ENCODE measurements around the gene SUPT3H.

SUPT3H gene

DNA sequence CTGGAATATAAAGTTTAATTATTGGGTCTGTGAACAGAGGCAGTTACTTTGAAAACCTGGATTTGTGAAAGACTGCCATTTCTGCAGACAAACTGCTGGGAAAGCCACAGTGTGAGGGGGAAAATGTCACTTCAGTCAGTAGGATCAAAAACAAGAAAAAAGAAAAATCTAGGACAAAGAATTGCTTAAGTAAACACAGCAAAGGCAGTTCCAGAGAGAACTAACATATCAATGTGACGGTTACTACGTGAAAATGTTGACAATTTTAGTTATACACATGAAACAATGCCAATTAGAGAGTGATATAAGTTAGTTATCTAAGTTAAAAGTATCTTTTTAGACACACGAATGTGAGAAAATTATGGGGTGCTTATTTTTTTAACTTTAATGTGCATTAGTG is 320.0 kb downstream of the SUPT3H start:
- Histone ChIP-seq H3K27me3 (no peaks in the 10 kb centered on the region), H3K36me3 (no peaks in the 10 kb centered on the region), H3K4me3 (no peak overlapping the region), H3K9me3 (peaks cover 0 to 13% (median 0%) of the 10 kb centered on the region in 3 donors), H3K27ac (no peak overlapping the region), H3K4me1 (no peaks in the 10 kb centered on the region)
- no peak for DNase-seq
- TF ChIP-seq, protein P1, sequence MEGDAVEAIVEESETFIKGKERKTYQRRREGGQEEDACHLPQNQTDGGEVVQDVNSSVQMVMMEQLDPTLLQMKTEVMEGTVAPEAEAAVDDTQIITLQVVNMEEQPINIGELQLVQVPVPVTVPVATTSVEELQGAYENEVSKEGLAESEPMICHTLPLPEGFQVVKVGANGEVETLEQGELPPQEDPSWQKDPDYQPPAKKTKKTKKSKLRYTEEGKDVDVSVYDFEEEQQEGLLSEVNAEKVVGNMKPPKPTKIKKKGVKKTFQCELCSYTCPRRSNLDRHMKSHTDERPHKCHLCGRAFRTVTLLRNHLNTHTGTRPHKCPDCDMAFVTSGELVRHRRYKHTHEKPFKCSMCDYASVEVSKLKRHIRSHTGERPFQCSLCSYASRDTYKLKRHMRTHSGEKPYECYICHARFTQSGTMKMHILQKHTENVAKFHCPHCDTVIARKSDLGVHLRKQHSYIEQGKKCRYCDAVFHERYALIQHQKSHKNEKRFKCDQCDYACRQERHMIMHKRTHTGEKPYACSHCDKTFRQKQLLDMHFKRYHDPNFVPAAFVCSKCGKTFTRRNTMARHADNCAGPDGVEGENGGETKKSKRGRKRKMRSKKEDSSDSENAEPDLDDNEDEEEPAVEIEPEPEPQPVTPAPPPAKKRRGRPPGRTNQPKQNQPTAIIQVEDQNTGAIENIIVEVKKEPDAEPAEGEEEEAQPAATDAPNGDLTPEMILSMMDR (IDR thresholded peaks at IDR 0.05) = no peak
- intact Hi-C loops (cut with DNase I; ENCODE audit: low total_unique reads) = no loop called here

DNA sequence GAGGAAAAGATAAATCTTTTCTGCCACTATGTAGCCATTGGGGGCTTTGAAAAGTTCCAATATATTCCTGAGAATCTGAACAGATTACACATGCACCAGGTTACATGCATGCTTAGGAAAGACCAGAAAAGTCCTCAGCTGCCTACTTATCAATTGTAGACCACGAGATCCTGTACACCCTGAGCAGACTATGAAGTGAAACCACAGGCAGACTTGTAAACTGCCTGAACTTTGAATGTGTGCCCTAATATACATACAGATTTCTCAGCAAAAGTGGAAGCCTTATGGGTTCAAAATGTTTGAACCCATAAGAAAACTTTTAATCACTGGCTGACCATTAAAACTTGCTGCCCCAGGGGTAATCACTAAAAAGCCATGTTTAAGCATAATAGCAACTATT is 323.1 kb downstream of the SUPT3H start:
- H3K4me1 ChIP-seq = no peaks in the 10 kb centered on the region
- no peaks in the 10 kb centered on the region for H3K27me3 ChIP-seq
- TF ChIP-seq, protein P1 (IDR thresholded peaks at IDR 0.05) = no peak
- intact Hi-C loops (cut with DNase I; ENCODE audit: low total_unique reads) = no loop called here
- H3K4me3 ChIP-seq = no peak overlapping the region
- H3K9me3 ChIP-seq = no peaks in the 10 kb centered on the region
- no peak overlapping the region for H3K27ac ChIP-seq
- H3K36me3 ChIP-seq = no peaks in the 10 kb centered on the region
- no peak for DNase-seq

DNA sequence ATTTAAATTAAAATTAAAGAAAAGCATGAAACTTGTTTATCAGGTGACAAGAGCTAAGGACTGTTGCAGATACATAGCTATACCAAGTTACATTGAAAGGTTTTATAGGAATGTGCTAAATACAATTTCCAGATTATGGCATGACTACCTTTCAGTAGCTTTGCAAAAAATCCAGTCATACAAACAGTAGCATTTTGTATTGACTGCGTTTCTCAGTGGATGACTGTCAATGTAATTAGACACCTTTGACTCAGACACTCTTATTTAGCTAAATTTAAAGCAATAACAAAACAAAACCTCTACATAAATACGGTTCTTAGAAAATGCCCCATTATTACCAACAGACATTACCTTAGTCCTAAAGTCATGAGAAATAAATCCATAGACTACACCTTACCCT is 325.4 kb downstream of the SUPT3H start:
- Histone ChIP-seq H3K27ac (no peak overlapping the region), H3K27me3 (no peaks in the 10 kb centered on the region), H3K9me3 (no peaks in the 10 kb centered on the region), H3K36me3 (no peaks in the 10 kb centered on the region), H3K4me3 (no peak overlapping the region), H3K4me1 (no peaks in the 10 kb centered on the region)
- TF ChIP-seq, protein P1 (IDR thresholded peaks at IDR 0.05) = no peak
- no peak for DNase-seq
- intact Hi-C loops (cut with DNase I; ENCODE audit: low total_unique reads) = no loop called here

- Histone ChIP-seq H3K4me3 (no peak overlapping the region), H3K36me3 (no peaks in the 10 kb centered on the region), H3K27ac (no peak overlapping the region), H3K4me1 (no peaks in the 10 kb centered on the region), H3K27me3 (no peaks in the 10 kb centered on the region), H3K9me3 (no peaks in the 10 kb centered on the region)
- TF ChIP-seq, protein P1 (IDR thresholded peaks at IDR 0.05) = no peak
- intact Hi-C loops (cut with DNase I; ENCODE audit: low total_unique reads) = no loop called here
- no peak for DNase-seq
Observed at GRCh38 chr6:45049188-45049843, 328.4 kb downstream of the SUPT3H start.

DNA sequence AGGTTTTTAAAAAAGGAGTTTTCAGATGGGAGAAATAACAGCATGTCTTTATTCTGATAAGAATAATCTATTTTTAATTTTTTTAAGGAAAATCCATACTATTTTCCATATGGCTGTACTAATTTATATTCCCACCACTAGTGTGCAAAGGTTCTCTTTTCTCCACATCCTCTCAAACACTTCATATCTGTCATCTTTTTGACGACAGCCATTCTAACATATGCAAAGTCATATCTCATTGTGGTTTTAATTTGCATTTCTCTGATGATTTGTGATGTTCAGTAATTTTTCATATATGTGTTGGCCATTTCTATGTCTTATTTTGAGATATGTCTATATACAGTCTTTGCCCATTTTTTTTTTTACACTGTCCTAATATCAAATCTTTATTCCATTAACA is 330.2 kb downstream of the SUPT3H start:
- Histone ChIP-seq H3K27ac (no peak overlapping the region), H3K27me3 (no peaks in the 10 kb centered on the region), H3K4me3 (no peak overlapping the region), H3K9me3 (no peaks in the 10 kb centered on the region), H3K4me1 (no peaks in the 10 kb centered on the region), H3K36me3 (no peaks in the 10 kb centered on the region)
- intact Hi-C loops (cut with DNase I; ENCODE audit: low total_unique reads) = no loop called here
- TF ChIP-seq, protein P1 (IDR thresholded peaks at IDR 0.05) = no peak
- DNase-seq = no peak

DNA sequence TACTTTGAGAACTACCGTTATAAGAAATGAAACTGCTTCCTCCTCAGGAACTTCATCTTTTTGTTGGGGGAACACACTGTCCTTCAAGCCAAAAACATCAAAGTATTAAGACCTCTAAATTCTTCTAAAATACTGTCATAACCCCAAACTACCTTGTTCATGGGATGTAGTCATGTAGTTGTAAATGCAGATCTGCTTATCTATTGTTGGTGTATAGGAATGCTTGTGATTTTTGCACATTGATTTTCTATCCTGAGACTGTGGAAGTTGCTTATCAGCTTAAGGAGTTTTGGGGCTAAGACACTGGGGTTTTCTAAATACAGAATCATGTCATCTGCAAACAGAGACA is 332.5 kb downstream of the SUPT3H start:
- H3K36me3 ChIP-seq = no peaks in the 10 kb centered on the region
- H3K4me3 ChIP-seq = no peak overlapping the region
- DNase-seq = no peak
- no peaks in the 10 kb centered on the region for H3K27me3 ChIP-seq
- no peaks in the 10 kb centered on the region for H3K9me3 ChIP-seq
- no peak overlapping the region for H3K27ac ChIP-seq
- intact Hi-C loops (cut with DNase I; ENCODE audit: low total_unique reads) = no loop called here
- TF ChIP-seq, protein P1 (IDR thresholded peaks at IDR 0.05) = no peak
- no peaks in the 10 kb centered on the region for H3K4me1 ChIP-seq

Data from tibial artery (tissue), 4 donors.